ENCODE data around the gene DENND6B.

- TF ChIP-seq EZH2phosphoT487 (IDR thresholded peaks at IDR 0.05) (no peak), CTCF (IDR thresholded peaks at IDR 0.05) (peak; percentile 49)
Measured at GRCh38 chr22:50326956-50327710, at the start of gene DENND6B.

Data from neural progenitor cell (in vitro differentiated cells).